SK-N-SH treated with all-trans-retinoic acid at 6 μM for 48 hours (cell line): Measurements from ENCODE around the gene KRTAP5-8.

Experiments
- ATAC-seq: fragments of 200-7000 bp; cut with Tn5 transposase; 3 replicates; pipeline ENCODE4 v1.9.1; 2020; ENCODE audit warnings: mild to moderate bottlenecking, moderate library complexity
- CREB5 ChIP-seq: fragments of 250-450 bp; sonication (Bioruptor Pico); IDR thresholded peaks from 2 replicates; pipeline ENCODE4 v1.5.1; 2020; ENCODE audit warnings: low read depth, mild to moderate bottlenecking, moderate library complexity
- CSDC2 ChIP-seq: fragments of 250-450 bp; sonication (Bioruptor Pico); IDR thresholded peaks from 2 replicates; pipeline ENCODE4 v1.5.0; 2020; ENCODE audit warnings: mild to moderate bottlenecking, moderate library complexity
- ESRRG ChIP-seq: fragments of 250-450 bp; sonication (Bioruptor Pico); IDR thresholded peaks from 2 replicates; pipeline ENCODE4 v1.6.1; 2021; ENCODE audit warnings: mild to moderate bottlenecking
- GLIS3 ChIP-seq: fragments of 250-450 bp; sonication (Bioruptor Pico); IDR thresholded peaks from 2 replicates; pipeline ENCODE4 v1.5.0; 2020; ENCODE audit warnings: mild to moderate bottlenecking, moderate library complexity
- OSR1 ChIP-seq: fragments of 250-450 bp; sonication (Bioruptor Pico); IDR thresholded peaks from 2 replicates; pipeline ENCODE4 v1.8.0; 2022; ENCODE audit warnings: moderate library complexity, mild to moderate bottlenecking, inconsistent platforms
- PPARA ChIP-seq: fragments of 250-450 bp; sonication (Bioruptor Pico); IDR thresholded peaks from 2 replicates; pipeline ENCODE4 v1.5.0; 2020; ENCODE audit warnings: mild to moderate bottlenecking, borderline replicate concordance
- RARB ChIP-seq: fragments of 250-450 bp; sonication (Bioruptor Pico); IDR thresholded peaks from 2 replicates; pipeline ENCODE4 v1.8.0; 2021; ENCODE audit warnings: mild to moderate bottlenecking, moderate library complexity
- SNAI2 ChIP-seq: fragments of 250-450 bp; sonication (Bioruptor Pico); IDR thresholded peaks from 2 replicates; pipeline ENCODE4 v1.5.0; 2020; ENCODE audit warnings: mild to moderate bottlenecking, moderate library complexity
- TCF4 ChIP-seq: fragments of 250-450 bp; sonication (Bioruptor Pico); IDR thresholded peaks from 2 replicates; pipeline ENCODE4 v1.8.0; 2021; ENCODE audit warnings: mild to moderate bottlenecking, moderate library complexity, borderline replicate concordance
- TOX ChIP-seq: fragments of 250-450 bp; sonication (Bioruptor Pico); IDR thresholded peaks from 2 replicates; pipeline ENCODE4 v1.8.0; 2021; ENCODE audit warnings: mild to moderate bottlenecking, moderate library complexity, borderline replicate concordance
- ZC3H10 ChIP-seq: fragments of 250-450 bp; sonication (Bioruptor Pico); IDR thresholded peaks from 2 replicates; pipeline ENCODE4 v1.5.1; 2021; ENCODE audit warnings: mild to moderate bottlenecking, moderate library complexity
- ZFP30 ChIP-seq: fragments of 450-650 bp; formaldehyde crosslinking; IDR thresholded peaks from 2 replicates; pipeline ENCODE4 v1.5.0; 2022; ENCODE audit warnings: mild to moderate bottlenecking, moderate library complexity
- ZNF565 ChIP-seq: fragments of 450-650 bp; formaldehyde crosslinking; conservative IDR thresholded peaks from 2 replicates; pipeline ENCODE4 v1.5.0; 2020; ENCODE audit warnings: low read depth, mild to moderate bottlenecking, moderate library complexity
- ZNF70 ChIP-seq: fragments of 450-650 bp; formaldehyde crosslinking; IDR thresholded peaks from 2 replicates; pipeline ENCODE4 v1.5.0; 2020; ENCODE audit warnings: mild to moderate bottlenecking, moderate library complexity
- ZNF8 ChIP-seq: fragments of 450-650 bp; formaldehyde crosslinking; IDR thresholded peaks from 2 replicates; pipeline ENCODE4 v1.5.0; 2020; ENCODE audit warnings: mild to moderate bottlenecking, moderate library complexity
- TF ChIP-seq, protein P1 (sequence below): fragments of 250-450 bp; sonication (Bioruptor Pico); IDR thresholded peaks from 2 replicates; pipeline ENCODE4 v1.5.0; 2020; ENCODE audit warnings: mild to moderate bottlenecking, moderate library complexity
- TF ChIP-seq, protein P2 (sequence below): fragments of 250-450 bp; sonication (Bioruptor Pico); IDR thresholded peaks from 2 replicates; pipeline ENCODE4 v1.8.0; 2021; ENCODE audit warnings: low read depth, mild to moderate bottlenecking, moderate library complexity, borderline replicate concordance
- TF ChIP-seq, protein P3 (sequence below): fragments of 250-450 bp; sonication (Bioruptor Pico); IDR thresholded peaks from 2 replicates; pipeline ENCODE4 v1.8.0; 2020; ENCODE audit warnings: mild to moderate bottlenecking, moderate library complexity, borderline replicate concordance
- TF ChIP-seq, protein P4 (sequence below): fragments of 250-450 bp; sonication (Bioruptor Pico); IDR thresholded peaks from 2 replicates; pipeline ENCODE4 v1.5.1; 2021; ENCODE audit warnings: mild to moderate bottlenecking, moderate library complexity

KRTAP5-8 gene

DNA sequence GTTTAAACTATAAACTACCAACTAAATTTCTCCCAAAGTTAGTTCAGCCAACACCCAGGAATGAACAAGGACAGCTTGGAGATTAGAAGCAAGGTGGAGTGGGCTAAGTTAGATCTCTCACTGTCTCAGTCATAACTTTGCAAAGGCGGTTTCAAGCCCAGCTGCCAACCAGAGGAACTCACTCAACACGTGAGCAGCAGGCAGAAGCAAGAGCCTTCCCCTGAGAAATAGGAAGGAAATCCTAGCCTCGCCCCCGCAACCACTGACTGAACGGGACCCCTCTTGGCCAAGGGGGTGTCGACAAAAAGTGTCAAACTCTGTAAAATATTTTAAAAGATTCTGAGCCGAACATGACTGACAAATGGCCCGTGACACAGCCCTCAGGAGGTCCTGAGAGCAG, 6.0 kb downstream of the KRTAP5-8 start (continued):
- TF ChIP-seq ZNF70, result no peak

GRCh38 chr11:71544525-71545214, 6.8 kb downstream of the KRTAP5-8 start:
- ATAC-seq, result no peak

DNA sequence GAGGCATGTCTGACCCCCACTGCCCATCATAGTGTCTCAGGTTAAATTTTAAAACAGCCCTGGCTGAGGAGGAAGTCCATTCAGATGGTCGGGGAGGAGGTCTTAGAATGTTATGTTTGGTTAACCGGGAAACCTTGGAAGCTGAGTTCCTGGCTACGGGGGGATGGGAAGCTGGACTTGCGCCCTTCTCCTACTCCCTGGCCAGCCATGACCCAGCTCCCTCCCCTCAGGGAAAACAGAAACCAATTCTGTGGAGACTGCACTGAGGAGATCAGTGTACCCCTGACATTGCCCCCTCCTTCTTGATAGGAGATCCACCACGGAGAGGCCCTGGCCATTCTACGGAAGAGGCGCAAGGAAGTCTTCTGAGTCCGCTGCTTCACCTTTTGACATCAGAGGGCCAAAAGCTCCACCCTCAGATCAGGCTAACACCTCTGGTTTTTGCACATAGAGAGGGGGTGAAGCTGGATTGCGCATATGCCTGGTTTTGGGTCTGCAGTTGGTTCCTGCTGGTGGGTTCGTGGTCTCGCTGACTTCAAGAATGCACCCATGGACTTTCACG, 7.7 kb downstream of the KRTAP5-8 start:
- TF ChIP-seq CSDC2 (CRISPR knock-in tag) (no peak), TCF4 (CRISPR knock-in tag) (no peak), ZNF8 (CRISPR knock-in tag) (no peak), CREB5 (no peak)
- TF ChIP-seq, all 23 proteins: peak for 0
- ATAC-seq, result no peak

More at GRCh38 chr11:71544525-71545214, 6.8 kb downstream of the KRTAP5-8 start:
- TF ChIP-seq, protein P1, sequence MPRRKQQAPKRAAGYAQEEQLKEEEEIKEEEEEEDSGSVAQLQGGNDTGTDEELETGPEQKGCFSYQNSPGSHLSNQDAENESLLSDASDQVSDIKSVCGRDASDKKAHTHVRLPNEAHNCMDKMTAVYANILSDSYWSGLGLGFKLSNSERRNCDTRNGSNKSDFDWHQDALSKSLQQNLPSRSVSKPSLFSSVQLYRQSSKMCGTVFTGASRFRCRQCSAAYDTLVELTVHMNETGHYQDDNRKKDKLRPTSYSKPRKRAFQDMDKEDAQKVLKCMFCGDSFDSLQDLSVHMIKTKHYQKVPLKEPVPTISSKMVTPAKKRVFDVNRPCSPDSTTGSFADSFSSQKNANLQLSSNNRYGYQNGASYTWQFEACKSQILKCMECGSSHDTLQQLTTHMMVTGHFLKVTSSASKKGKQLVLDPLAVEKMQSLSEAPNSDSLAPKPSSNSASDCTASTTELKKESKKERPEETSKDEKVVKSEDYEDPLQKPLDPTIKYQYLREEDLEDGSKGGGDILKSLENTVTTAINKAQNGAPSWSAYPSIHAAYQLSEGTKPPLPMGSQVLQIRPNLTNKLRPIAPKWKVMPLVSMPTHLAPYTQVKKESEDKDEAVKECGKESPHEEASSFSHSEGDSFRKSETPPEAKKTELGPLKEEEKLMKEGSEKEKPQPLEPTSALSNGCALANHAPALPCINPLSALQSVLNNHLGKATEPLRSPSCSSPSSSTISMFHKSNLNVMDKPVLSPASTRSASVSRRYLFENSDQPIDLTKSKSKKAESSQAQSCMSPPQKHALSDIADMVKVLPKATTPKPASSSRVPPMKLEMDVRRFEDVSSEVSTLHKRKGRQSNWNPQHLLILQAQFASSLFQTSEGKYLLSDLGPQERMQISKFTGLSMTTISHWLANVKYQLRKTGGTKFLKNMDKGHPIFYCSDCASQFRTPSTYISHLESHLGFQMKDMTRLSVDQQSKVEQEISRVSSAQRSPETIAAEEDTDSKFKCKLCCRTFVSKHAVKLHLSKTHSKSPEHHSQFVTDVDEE (CRISPR knock-in tag), result no peak
- TF ChIP-seq SNAI2 (CRISPR knock-in tag), result no peak
- no peak for TF ChIP-seq OSR1 (CRISPR knock-in tag)
- no peak for TF ChIP-seq TOX (CRISPR knock-in tag)
- TF ChIP-seq ZNF8 (CRISPR knock-in tag), result no peak
- TF ChIP-seq, protein P2, sequence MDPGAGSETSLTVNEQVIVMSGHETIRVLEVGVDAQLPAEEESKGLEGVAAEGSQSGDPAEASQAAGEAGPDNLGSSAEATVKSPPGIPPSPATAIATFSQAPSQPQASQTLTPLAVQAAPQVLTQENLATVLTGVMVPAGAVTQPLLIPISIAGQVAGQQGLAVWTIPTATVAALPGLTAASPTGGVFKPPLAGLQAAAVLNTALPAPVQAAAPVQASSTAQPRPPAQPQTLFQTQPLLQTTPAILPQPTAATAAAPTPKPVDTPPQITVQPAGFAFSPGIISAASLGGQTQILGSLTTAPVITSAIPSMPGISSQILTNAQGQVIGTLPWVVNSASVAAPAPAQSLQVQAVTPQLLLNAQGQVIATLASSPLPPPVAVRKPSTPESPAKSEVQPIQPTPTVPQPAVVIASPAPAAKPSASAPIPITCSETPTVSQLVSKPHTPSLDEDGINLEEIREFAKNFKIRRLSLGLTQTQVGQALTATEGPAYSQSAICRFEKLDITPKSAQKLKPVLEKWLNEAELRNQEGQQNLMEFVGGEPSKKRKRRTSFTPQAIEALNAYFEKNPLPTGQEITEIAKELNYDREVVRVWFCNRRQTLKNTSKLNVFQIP (CRISPR knock-in tag), result no peak
- TF ChIP-seq ESRRG (CRISPR knock-in tag), result no peak
- TF ChIP-seq ZC3H10, result no peak
- no peak for TF ChIP-seq ZFP30 (CRISPR knock-in tag)
- TF ChIP-seq, all 23 proteins: peak for 0

DNA sequence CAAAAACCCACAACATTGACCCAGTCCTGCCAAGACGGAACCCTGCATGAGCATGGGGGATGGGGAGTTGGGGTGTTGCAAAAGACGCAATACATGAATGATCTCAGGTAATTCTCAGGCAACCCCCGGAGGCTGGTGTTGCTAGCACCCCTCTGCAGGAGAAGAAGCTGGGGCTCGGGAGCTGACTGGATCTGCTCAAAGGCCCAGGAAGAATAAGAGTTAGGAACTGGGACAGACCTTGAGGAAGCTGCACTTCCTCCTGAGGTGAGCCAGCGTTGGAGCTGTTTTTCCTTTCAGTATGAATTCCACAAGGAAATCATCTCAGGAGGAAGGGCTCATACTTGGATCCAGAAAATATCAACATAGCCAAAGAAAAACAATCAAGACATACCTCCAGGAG, 10.3 kb downstream of the KRTAP5-8 start, which contains the start of gene KRTAP5-9:
Gene KRTAP5-9 (plus strand): TSS at position 301 of the 400 bp plus-strand sequence. CDS start 238 bp downstream, outside the sequence.
- no peak for TF ChIP-seq OSR1 (CRISPR knock-in tag)
- TF ChIP-seq ESRRG (CRISPR knock-in tag), result no peak
- TF ChIP-seq ZNF565, result no peak
- TF ChIP-seq GLIS3 (CRISPR knock-in tag), result no peak
- TF ChIP-seq, protein P2 (CRISPR knock-in tag), result no peak
- TF ChIP-seq PPARA (CRISPR knock-in tag), result no peak
- TF ChIP-seq, protein P3, sequence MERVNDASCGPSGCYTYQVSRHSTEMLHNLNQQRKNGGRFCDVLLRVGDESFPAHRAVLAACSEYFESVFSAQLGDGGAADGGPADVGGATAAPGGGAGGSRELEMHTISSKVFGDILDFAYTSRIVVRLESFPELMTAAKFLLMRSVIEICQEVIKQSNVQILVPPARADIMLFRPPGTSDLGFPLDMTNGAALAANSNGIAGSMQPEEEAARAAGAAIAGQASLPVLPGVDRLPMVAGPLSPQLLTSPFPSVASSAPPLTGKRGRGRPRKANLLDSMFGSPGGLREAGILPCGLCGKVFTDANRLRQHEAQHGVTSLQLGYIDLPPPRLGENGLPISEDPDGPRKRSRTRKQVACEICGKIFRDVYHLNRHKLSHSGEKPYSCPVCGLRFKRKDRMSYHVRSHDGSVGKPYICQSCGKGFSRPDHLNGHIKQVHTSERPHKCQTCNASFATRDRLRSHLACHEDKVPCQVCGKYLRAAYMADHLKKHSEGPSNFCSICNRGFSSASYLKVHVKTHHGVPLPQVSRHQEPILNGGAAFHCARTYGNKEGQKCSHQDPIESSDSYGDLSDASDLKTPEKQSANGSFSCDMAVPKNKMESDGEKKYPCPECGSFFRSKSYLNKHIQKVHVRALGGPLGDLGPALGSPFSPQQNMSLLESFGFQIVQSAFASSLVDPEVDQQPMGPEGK (CRISPR knock-in tag), result no peak
- TF ChIP-seq, protein P1 (CRISPR knock-in tag), result no peak
- TF ChIP-seq SNAI2 (CRISPR knock-in tag), result no peak
- TF ChIP-seq, protein P4, sequence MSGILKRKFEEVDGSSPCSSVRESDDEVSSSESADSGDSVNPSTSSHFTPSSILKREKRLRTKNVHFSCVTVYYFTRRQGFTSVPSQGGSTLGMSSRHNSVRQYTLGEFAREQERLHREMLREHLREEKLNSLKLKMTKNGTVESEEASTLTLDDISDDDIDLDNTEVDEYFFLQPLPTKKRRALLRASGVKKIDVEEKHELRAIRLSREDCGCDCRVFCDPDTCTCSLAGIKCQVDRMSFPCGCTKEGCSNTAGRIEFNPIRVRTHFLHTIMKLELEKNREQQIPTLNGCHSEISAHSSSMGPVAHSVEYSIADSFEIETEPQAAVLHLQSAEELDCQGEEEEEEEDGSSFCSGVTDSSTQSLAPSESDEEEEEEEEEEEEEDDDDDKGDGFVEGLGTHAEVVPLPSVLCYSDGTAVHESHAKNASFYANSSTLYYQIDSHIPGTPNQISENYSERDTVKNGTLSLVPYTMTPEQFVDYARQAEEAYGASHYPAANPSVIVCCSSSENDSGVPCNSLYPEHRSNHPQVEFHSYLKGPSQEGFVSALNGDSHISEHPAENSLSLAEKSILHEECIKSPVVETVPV (CRISPR knock-in tag), result no peak
- TF ChIP-seq RARB, result no peak
- no peak for ATAC-seq
